Vagina (tissue), 2 donors: ENCODE results near the gene EBLN1.

Experiments
- POLR2A ChIP-seq, 2 donors: fragments of 450-650 bp; IDR thresholded peaks; one replicate each; pipeline ENCODE4 v1.6.1; 2017; ENCODE audit warnings: antibody characterized with exemption in 2 of 2, mild to moderate bottlenecking in 2 of 2, moderate library complexity in 2 of 2
- POLR2AphosphoS5 ChIP-seq, 2 donors: sonication (generic); formaldehyde crosslinking; IDR thresholded peaks; one replicate each; pipeline ENCODE4 v1.9.0; 2017; ENCODE audit warnings: antibody characterized with exemption in 2 of 2, mild to moderate bottlenecking in 2 of 2, low read depth in 1 of 2; ENCODE audit not compliant: insufficient read depth in 1 of 2
- TF ChIP-seq, protein P1 (sequence below), 3 experiments: fragments of 450-650 bp in 2 of 3; fragments of 200-600 bp in 1 of 3; sonication (generic) in 1 of 3; IDR thresholded peaks; one replicate each; pipeline ENCODE4 v1.5.1; 2017 to 2019; ENCODE audit warnings: antibody characterized with exemption in 3 of 3, mild to moderate bottlenecking in 2 of 3, moderate library complexity in 2 of 3

DNA sequence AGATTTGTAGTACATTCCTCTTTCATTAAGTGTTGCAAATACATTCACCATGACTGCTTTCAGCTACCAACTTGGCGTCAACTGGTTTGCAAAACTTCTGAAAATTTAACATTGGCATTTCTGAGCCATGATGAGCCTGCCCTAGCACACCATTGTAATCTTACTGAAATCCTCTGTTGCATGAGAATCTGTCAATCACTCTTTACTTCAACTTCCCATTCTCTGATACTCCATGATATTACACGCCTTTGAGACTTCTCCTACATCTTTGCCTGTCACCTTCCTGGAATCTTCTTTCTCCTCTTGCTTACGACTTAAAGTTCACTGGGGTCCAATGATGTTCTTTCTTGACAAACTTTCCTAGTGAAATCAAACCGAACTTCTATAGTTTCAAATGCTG is 32.2 kb downstream of the EBLN1 start:
- TF ChIP-seq, protein P1, sequence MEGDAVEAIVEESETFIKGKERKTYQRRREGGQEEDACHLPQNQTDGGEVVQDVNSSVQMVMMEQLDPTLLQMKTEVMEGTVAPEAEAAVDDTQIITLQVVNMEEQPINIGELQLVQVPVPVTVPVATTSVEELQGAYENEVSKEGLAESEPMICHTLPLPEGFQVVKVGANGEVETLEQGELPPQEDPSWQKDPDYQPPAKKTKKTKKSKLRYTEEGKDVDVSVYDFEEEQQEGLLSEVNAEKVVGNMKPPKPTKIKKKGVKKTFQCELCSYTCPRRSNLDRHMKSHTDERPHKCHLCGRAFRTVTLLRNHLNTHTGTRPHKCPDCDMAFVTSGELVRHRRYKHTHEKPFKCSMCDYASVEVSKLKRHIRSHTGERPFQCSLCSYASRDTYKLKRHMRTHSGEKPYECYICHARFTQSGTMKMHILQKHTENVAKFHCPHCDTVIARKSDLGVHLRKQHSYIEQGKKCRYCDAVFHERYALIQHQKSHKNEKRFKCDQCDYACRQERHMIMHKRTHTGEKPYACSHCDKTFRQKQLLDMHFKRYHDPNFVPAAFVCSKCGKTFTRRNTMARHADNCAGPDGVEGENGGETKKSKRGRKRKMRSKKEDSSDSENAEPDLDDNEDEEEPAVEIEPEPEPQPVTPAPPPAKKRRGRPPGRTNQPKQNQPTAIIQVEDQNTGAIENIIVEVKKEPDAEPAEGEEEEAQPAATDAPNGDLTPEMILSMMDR (IDR thresholded peaks at IDR 0.05), result no peak
- TF ChIP-seq POLR2A (IDR thresholded peaks at IDR 0.05) (no peak), POLR2AphosphoS5 (IDR thresholded peaks at IDR 0.05; ENCODE audit: insufficient read depth in 1 of 2, low read depth in 1 of 2) (no peak)
